WI38 (cell line): ENCODE measurements around the gene PSMD5.
"Not testable (repeated sequence)": the region's sequence is repeated elsewhere in the genome, so short reads cannot be mapped to it uniquely, and the experiment has no call there.

Source experiments
- H3K4me3 ChIP-seq: 2 replicates; pipeline ENCODE4 v1.5.1; 2011; ENCODE audit warnings: low read depth, mild to moderate bottlenecking, control low read depth, low read length
- TF ChIP-seq, protein P1 (sequence below): IDR thresholded peaks from 2 replicates; pipeline ENCODE4 v1.5.1; 2012; ENCODE audit warnings: low read depth, mild to moderate bottlenecking, control low read depth, low read length

PSMD5 gene

DNA sequence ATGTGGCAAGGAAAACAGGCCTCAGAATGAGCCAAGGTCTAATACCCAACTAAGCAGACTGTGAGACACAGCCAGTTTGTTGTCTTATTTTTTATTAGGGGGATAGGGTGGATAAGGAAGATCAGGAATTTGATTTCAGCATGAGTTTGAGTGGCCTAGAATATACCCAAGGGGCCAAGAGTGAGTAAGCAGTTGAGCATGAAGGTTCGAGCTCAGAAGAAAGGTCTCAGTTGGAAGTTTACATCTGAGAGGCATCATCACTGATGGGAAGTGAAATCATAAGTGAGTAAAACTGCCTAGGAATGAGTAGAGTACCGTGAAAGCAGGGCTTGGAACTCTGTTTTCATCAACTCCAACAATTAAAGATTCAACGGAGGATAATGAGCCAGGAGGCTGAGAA, 12.6 kb downstream of the PSMD5 start:
- TF ChIP-seq, protein P1, sequence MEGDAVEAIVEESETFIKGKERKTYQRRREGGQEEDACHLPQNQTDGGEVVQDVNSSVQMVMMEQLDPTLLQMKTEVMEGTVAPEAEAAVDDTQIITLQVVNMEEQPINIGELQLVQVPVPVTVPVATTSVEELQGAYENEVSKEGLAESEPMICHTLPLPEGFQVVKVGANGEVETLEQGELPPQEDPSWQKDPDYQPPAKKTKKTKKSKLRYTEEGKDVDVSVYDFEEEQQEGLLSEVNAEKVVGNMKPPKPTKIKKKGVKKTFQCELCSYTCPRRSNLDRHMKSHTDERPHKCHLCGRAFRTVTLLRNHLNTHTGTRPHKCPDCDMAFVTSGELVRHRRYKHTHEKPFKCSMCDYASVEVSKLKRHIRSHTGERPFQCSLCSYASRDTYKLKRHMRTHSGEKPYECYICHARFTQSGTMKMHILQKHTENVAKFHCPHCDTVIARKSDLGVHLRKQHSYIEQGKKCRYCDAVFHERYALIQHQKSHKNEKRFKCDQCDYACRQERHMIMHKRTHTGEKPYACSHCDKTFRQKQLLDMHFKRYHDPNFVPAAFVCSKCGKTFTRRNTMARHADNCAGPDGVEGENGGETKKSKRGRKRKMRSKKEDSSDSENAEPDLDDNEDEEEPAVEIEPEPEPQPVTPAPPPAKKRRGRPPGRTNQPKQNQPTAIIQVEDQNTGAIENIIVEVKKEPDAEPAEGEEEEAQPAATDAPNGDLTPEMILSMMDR: no peak
- no peak overlapping the region for H3K4me3 ChIP-seq

DNA sequence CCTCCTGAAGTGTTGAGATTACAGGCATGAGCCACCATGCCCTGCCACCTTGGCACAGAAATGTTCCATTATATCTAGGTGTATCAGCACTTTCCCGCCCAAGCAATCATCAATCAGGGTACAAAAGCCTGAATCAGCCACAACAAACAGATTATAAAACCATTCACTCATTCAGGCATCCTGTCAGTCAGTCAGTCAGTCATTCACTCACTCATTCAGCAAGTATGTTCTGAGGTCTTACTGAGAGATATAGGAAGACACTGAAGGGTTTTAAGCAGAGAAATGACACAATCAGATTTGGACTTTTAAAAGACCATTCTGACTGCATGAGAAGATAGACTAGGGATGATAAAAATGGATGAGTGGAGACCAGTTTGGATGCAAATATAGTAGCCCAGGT, 13.1 kb downstream of the PSMD5 start:
- TF ChIP-seq, protein P1: no peak
- no peak overlapping the region for H3K4me3 ChIP-seq

DNA sequence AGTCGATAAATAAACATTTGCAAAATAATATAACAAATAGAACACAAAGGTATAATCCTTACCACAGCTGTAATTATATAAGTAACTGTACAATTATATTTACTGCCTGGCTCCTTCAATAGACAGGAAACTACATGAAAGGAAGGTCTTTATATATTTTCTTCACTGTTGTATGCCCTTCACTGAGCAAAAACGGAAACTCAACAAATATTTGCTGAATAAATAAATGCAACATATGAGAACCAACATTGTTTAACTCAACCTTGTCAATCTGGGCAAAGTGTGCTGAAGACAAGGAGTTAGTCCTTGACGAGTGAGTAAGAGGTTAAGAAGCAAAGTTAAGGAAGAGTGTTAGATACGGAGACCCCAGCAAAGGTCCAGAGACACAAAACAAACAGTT, 22.6 kb downstream of the PSMD5 start:
- H3K4me3 ChIP-seq: no peak overlapping the region
- TF ChIP-seq, protein P1: no peak

DNA sequence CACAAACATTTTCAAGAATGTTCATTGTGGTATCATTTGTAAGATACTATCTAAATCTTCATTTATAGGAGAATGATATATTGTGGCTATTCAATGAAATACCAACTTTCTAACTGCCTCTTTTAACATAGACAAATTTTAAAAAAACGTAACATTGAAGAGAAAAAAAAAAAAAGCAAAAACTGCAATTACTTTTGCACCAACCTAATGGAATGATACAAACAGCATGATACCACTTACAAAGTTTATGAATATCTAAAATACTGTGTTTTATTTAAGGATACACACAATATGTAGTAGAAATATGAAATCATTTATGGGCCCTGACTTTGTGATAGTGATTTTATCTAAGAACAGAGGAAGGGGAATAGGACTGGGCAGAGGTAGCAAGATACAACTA, 24.1 kb downstream of the PSMD5 start:
- no peak overlapping the region for H3K4me3 ChIP-seq
- TF ChIP-seq, protein P1: no peak

DNA sequence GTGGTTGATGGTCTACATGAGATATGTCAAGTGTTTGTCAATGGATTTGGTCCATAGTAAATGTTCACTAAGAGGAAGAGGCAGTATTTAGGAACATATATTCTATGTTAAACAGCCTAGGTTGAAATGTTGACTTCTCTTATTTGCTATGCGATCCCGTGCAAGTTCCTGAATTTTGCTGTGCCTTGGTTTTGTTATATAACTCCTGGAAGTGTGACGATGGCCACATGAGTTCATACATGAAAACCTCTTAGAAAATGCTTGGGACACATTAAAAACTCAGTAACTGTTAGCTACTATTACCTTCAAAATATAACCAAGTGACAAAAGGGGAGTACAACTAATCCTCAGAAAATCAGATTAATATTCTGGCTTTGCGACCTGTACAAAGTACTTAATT, 27.6 kb downstream of the PSMD5 start:
- TF ChIP-seq, protein P1: no peak
- H3K4me3 ChIP-seq: no peak overlapping the region

DNA sequence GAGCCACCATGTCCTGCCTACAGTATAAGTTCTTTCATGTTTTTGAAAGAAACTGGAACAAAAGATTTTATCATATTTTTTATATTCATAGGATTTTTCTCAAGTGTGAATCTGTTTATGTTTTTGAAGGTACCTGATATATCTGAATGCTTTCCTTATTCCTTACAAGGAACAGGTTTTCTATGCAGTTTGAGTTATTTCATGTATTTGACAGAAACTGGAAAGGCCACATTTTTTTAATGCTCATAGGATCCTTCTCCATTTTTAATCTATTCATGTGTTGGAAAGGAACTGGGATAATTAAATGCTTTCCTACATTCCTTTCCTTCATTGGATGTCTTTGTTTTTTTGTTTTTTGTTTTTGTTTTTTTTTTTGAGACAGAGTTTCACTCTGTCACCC, 33.8 kb downstream of the PSMD5 start:
- TF ChIP-seq, protein P1: no peak
- no peak overlapping the region for H3K4me3 ChIP-seq

DNA sequence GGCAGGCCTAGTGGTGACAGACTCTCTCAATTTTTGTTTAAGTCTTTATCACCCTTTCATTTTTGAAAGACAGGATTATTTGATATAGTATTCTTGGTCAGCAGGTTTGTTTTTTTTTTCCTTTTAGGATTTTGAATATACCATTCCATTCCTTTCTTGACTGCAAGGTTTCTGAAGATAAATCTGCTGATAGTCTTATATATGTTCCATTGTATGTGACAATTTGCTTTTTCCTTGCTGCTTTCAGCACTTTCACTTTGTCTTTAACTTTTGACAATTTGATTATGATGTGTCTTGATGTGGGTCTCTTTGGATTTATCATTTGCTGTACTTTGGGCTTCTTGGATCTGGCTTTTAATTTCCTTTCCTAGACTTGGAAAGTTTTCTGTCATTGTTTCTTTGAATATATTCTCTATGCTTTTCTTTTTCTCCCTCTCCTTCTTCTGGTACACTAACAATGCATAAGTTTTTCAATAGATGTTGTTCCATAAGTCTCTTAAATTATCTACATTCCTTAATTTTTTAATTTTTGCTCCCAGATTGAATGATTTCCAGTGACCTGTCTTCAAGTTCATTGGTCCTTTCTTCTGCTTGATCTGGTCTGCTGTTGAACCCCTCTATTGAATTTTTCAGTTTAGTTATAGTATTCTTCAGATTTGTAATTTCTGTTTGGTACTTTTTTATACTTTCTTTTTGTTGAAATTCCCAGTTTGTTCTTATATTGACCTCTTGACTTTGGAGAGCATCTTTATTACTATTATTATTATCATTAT, 34.9 kb downstream of the PSMD5 start:
- TF ChIP-seq, protein P1: no peak
- no peak overlapping the region for H3K4me3 ChIP-seq

DNA sequence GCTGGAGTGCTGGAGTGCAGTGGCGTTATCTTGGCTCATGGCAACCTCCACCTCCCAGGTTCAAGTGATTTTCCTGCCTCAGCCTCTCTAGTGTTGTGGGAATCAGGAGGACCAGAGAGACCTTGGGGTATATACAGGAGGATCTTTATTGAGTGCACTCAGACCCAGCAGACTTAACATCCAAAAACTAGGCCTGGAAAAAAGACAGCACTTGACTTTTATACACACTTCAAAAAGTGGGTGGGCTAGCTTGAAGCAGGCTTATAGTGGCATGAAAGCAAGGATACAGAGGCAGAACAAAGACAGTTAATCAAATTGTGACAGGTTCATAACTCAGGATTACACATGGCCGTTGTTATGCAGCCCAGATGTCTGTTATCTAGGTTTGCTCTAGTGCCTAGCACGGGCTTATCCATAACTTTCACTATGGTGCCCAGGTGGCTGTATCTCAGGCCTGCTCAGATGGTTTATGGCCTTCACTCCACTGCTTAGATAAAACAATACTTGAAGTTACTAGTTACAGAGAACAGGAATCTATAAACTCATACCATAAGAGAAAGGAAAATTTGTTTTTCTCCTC, 37.8 kb downstream of the PSMD5 start:
- H3K4me3 ChIP-seq: not testable (repeated sequence)
